ENCODE data around the gene KDM3A.

Gene KDM3A

DNA sequence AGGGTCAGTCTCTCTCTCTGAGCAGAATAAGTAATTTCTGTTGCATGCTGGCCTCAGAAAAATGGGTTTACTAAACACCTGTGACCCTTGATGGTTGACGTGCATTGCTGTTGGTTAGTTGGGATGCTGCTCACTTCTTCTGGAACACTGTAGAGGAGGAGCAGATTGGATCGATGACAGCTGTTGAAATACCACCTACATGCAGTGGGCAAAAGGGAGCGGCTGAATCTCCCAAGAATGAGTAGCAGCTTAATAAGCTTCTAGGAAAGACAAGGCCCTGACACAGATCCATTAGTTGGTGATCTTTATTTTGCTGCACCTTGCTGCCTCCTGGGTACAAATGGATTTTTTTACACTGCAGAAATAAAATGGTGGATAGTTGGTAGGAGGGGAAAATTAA lies 43.2 kb downstream of the KDM3A start:
- Histone ChIP-seq H3K36me3 (ENCODE audit: control insufficient read depth, insufficient read depth, low read length) (peaks cover 40% of the 10 kb centered on the region), H3K27me3 (replicated peaks; ENCODE audit: control insufficient read depth, insufficient read depth, low read length) (no peaks in the 10 kb centered on the region), H3K4me3 (replicated peaks; ENCODE audit: low read depth, low read length) (no peak overlapping the region)
- DNase-seq (ENCODE audit: extremely low read depth, insufficient read length), result no peak
- TF ChIP-seq, protein P1, sequence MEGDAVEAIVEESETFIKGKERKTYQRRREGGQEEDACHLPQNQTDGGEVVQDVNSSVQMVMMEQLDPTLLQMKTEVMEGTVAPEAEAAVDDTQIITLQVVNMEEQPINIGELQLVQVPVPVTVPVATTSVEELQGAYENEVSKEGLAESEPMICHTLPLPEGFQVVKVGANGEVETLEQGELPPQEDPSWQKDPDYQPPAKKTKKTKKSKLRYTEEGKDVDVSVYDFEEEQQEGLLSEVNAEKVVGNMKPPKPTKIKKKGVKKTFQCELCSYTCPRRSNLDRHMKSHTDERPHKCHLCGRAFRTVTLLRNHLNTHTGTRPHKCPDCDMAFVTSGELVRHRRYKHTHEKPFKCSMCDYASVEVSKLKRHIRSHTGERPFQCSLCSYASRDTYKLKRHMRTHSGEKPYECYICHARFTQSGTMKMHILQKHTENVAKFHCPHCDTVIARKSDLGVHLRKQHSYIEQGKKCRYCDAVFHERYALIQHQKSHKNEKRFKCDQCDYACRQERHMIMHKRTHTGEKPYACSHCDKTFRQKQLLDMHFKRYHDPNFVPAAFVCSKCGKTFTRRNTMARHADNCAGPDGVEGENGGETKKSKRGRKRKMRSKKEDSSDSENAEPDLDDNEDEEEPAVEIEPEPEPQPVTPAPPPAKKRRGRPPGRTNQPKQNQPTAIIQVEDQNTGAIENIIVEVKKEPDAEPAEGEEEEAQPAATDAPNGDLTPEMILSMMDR (IDR thresholded peaks at IDR 0.05; ENCODE audit: insufficient read depth, low read length, poor library complexity, severe bottlenecking), result no peak

DNA sequence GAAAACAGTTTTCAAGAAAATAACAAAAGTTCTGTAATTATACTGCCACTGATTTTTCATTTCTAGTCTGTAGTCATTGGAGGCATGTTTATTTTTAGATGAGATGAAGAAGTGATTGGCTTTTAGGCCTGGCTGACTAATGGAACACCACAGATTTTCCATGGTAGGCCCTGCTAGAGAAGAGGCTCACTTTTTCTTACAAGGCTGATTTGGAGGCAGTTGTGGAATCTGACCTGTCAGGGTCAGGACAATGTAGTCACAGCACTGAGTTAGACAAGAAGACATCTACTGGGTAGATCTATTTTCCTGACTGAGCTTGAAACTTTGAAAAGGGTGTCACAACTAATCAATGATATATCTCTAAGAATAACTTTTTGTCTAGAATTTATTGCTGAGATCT lies 43.9 kb downstream of the KDM3A start:
- no peak overlapping the region for H3K4me3 ChIP-seq (replicated peaks; ENCODE audit: low read depth, low read length)
- no peak for DNase-seq (ENCODE audit: extremely low read depth, insufficient read length)
- H3K27me3 ChIP-seq (replicated peaks; ENCODE audit: control insufficient read depth, insufficient read depth, low read length), result no peaks in the 10 kb centered on the region
- peaks cover 36% of the 10 kb centered on the region for H3K36me3 ChIP-seq (ENCODE audit: control insufficient read depth, insufficient read depth, low read length)
- TF ChIP-seq, protein P1 (IDR thresholded peaks at IDR 0.05; ENCODE audit: insufficient read depth, low read length, poor library complexity, severe bottlenecking), result no peak

DNA sequence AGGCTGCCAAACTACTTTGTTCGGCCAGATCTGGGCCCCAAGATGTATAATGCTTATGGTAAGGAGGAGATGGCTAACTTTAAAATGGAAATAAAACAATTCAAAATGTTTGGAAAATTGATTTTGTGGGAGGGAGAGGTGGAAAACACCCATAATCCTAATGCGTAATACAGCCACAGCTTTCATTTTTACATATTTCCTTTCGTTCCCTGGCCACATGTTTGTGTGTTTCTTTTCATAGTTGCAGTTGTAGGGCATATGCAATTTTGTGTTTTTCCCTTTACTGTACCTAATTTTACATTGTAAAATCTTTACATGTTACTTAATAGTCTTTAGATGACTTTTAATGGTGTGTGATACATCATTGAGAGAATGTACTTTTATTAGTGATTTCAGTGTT lies 44.6 kb downstream of the KDM3A start:
- no peaks in the 10 kb centered on the region for H3K27me3 ChIP-seq (replicated peaks; ENCODE audit: control insufficient read depth, insufficient read depth, low read length)
- H3K36me3 ChIP-seq (ENCODE audit: control insufficient read depth, insufficient read depth, low read length), result peaks cover 35% of the 10 kb centered on the region
- no peak for DNase-seq (ENCODE audit: extremely low read depth, insufficient read length)
- no peak overlapping the region for H3K4me3 ChIP-seq (replicated peaks; ENCODE audit: low read depth, low read length)
- TF ChIP-seq, protein P1 (IDR thresholded peaks at IDR 0.05; ENCODE audit: insufficient read depth, low read length, poor library complexity, severe bottlenecking), result no peak

DNA sequence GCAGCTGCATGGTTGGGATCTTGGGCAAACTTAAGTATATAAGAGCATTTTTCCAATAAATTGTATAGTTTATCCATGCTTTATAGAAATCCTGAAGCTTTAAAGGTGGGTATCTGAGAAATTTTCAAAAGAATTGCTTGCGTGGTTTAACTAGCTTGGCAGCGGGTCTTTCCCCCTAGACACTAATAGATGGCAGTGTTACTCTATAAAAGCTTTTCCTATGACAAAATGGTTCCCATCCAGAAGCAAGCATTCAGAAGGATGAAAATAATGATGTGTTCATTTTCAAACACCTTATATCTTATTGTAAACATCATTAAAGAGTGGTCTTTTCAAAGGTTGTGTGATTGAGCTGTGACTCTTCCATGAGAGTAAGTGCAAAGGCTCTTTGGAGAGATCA lies 45.9 kb downstream of the KDM3A start:
- Histone ChIP-seq H3K36me3 (ENCODE audit: control insufficient read depth, insufficient read depth, low read length) (peaks cover 35% of the 10 kb centered on the region), H3K4me3 (replicated peaks; ENCODE audit: low read depth, low read length) (no peak overlapping the region), H3K27me3 (replicated peaks; ENCODE audit: control insufficient read depth, insufficient read depth, low read length) (no peaks in the 10 kb centered on the region)
- DNase-seq (ENCODE audit: extremely low read depth, insufficient read length), result no peak
- TF ChIP-seq, protein P1 (IDR thresholded peaks at IDR 0.05; ENCODE audit: insufficient read depth, low read length, poor library complexity, severe bottlenecking), result no peak

DNA sequence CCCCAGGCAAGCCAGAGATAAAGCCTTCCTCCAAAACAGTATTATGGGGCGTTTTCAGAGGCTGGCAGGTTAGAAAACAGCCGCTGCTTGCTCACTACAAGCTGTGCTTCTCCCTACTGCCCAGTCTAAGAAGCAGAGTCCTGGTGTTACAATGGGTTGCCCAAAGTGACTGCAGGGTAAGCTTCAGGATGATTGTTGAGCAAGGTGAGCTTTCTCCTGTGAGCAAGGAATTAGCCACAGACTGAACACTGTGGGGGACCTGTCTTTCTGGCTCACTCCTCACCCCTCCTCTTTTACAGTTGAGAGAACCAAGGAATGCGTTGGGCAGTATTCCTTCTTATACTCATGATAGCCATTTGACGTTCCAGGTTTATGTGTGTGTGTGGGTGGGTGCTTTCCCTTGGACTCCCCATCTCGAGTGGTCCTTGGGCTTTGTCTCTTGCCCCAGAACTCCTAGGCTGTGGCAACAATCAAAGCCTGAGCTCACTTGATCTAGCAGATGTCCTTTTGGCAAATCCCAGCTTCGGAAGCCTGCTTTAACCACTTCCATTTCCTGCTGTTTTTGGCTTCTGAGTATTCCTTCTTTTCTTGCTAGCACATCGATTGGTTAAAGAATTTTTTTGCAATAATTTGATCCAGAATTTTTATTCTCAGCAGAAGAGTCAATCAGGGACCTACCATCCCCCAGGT lies 47.5 kb downstream of the KDM3A start:
- H3K36me3 ChIP-seq (ENCODE audit: control insufficient read depth, insufficient read depth, low read length), result peaks cover 24% of the 10 kb centered on the region
- TF ChIP-seq, protein P1 (IDR thresholded peaks at IDR 0.05; ENCODE audit: insufficient read depth, low read length, poor library complexity, severe bottlenecking), result no peak
- H3K4me3 ChIP-seq (replicated peaks; ENCODE audit: low read depth, low read length), result no peak overlapping the region
- H3K27me3 ChIP-seq (replicated peaks; ENCODE audit: control insufficient read depth, insufficient read depth, low read length), result no peaks in the 10 kb centered on the region
- no peak for DNase-seq (ENCODE audit: extremely low read depth, insufficient read length)

DNA sequence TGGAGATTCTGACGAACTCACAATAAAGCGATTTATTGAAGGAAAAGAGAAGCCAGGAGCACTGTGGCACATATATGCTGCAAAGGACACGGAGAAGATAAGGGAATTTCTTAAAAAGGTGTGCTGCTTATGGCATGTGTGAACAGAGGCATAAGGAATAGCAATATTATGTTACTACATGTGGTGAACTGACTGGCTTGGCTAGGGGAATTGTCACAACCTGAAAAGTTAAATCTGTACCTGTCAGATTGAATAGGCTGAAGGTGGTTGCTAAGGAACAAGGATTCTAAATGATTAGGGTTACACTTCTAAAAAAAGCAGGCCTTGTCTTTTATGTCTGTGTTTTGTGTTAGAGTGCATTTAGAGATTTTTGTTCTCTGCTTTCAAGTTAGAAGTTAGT lies 48.4 kb downstream of the KDM3A start:
- no peak overlapping the region for H3K4me3 ChIP-seq (replicated peaks; ENCODE audit: low read depth, low read length)
- DNase-seq (ENCODE audit: extremely low read depth, insufficient read length), result no peak
- H3K36me3 ChIP-seq (ENCODE audit: control insufficient read depth, insufficient read depth, low read length), result peaks cover 16% of the 10 kb centered on the region
- H3K27me3 ChIP-seq (replicated peaks; ENCODE audit: control insufficient read depth, insufficient read depth, low read length), result no peaks in the 10 kb centered on the region
- TF ChIP-seq, protein P1 (IDR thresholded peaks at IDR 0.05; ENCODE audit: insufficient read depth, low read length, poor library complexity, severe bottlenecking), result no peak
